Lower leg skin (tissue), 3 donors: ENCODE measurements around the gene ILDR1.

Experiments used
- POLR2A ChIP-seq, 2 donors: fragments of 450-650 bp; IDR thresholded peaks; one replicate each; pipeline ENCODE4 v1.6.1; 2016 to 2017; ENCODE audit warnings: antibody characterized with exemption in 2 of 2, mild to moderate bottlenecking in 1 of 2, moderate library complexity in 1 of 2
- TF ChIP-seq, protein P1 (sequence below), 3 donors: fragments of 450-650 bp; IDR thresholded peaks; one replicate each; pipeline ENCODE4 v1.5.1; 2016; ENCODE audit warnings: antibody characterized with exemption in 3 of 3, mild to moderate bottlenecking in 3 of 3, moderate library complexity in 2 of 3

DNA sequence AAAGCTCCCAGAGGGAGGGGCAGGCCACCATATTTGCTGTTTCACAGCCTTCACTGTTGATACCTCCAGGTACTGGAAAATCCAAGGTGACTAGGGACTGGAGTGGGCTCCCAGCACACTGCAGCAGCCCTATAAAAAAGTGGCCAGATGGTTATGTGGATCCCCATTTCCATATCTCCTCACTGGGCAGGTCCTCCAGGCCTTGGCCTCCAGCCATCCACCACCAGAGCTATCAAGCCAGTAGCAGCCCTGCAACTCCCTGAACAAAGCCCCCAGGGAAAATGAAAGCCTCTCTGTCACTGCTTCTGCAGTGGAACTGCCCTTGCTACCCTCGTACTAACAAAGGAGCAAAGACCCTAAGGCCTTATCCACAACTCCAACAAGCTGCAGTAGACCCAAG, 58.4 kb downstream of the ILDR1 start:
- TF ChIP-seq, protein P1, sequence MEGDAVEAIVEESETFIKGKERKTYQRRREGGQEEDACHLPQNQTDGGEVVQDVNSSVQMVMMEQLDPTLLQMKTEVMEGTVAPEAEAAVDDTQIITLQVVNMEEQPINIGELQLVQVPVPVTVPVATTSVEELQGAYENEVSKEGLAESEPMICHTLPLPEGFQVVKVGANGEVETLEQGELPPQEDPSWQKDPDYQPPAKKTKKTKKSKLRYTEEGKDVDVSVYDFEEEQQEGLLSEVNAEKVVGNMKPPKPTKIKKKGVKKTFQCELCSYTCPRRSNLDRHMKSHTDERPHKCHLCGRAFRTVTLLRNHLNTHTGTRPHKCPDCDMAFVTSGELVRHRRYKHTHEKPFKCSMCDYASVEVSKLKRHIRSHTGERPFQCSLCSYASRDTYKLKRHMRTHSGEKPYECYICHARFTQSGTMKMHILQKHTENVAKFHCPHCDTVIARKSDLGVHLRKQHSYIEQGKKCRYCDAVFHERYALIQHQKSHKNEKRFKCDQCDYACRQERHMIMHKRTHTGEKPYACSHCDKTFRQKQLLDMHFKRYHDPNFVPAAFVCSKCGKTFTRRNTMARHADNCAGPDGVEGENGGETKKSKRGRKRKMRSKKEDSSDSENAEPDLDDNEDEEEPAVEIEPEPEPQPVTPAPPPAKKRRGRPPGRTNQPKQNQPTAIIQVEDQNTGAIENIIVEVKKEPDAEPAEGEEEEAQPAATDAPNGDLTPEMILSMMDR (IDR thresholded peaks at IDR 0.05), result no peak
- TF ChIP-seq POLR2A (IDR thresholded peaks at IDR 0.05), result no peak
